ENCODE results near the gene SUPT6H.

The SUPT6H gene

GRCh38 chr17:28749516-28750177 lies 87.6 kb downstream of the SUPT6H start:
- DNase-seq (ENCODE audit: low spot score): no peak

DNA sequence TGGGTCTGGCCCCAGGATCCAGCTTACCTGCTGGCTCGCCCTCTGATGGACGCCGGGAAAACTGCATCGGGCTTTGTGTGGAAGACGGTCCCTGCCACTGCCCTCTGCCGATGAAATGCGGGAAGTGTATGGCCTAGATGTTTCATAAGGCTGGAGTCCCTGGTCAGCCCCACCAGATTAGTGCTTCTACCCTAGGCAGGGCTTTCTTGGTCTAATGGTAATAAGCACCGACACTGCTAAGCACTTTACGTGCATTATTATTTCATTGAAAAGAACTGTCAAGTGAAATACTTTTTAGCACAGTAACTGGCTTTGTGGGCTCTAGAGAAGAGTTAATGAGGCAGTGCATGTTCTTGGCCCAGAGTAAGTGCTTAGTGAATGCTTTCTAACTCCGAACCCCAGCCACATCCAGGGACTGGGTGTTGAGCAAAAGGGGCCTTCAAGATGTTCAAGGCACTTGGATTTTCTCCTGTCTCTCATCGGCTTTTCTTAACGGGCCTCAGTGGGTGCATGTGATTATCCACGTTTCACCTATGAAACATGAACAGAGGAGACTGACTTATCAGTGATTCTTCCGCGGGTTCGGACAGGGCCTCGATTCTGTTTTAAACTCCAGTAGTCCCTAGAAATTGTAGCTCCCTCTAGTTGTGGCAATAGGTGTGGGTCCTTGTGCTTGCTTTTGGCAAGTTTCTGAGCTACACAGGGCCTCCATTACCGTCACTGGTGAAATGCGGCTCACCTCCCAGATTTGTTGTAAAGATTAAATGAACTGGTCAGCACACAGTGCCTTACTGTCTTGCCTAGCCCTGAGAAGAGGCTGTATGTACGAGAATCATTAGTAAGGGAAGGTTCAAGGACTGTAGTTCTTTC lies 88.4 kb downstream of the SUPT6H start:
- peak; percentile 93 for DNase-seq (ENCODE audit: low spot score)

DNA sequence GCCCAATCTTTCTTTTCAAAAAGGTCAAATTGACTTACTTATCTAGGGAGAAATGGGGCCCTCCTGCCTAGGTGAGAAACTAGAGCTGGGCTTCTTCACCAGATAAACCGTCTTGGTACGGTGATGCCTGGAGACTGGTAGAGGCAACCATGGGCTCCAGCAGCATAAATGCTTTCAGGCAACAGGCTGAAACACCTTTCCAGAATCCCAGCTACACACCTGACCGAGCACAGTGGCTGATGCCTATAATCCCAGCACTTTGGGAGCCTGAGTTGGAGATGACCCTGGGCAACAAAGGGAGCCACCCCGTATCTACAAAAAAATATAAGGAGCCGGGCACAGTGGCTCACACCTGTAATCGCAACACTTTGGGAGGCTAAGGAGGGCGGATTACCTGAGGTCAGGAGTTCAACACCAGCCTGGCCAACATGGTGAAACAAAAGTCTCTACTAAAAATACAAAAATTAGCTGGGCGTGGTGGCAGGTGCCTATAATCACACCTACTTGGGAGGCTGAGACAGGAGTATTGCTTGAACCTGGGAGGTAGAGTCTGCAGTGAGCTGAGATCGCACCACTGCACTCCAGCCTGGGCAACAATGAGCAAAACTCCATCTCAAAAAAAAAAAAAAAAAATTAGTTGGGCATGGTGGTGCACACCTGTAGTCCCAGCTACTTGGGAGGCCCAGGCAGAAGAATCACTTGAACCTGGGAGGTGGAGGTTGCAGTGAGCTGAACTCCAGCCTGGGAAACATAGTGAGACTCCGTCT lies 89.8 kb downstream of the SUPT6H start:
- no peak for DNase-seq (ENCODE audit: low spot score)

Small RNAs within 50 kb of the gene (small RNA-seq; reads per million reads assigned to genes)
- gene SNORD42A (0 reads per million in 2 experiments), gene SNORD42B (0 to 0.03 reads per million in 2 experiments), gene SNORD4A (0 reads per million in 2 experiments), gene SNORD4B (0 reads per million in 2 experiments)
